DND-41 (cell line): ENCODE results near the gene OR5AN1.

Experiments used
- ATAC-seq: fragments of 200-7000 bp; cut with Tn5 transposase; 3 replicates; pipeline ENCODE4 v1.9.1; 2021; ENCODE audit warnings: low read depth; ENCODE audit not compliant: insufficient read depth
- DNase-seq: peaks from one replicate; pipeline ENCODE4 v3.0.0-alpha.2; 2020
- H2AFZ ChIP-seq: 2 replicates; pipeline ENCODE4 v1.6.0; 2012; ENCODE audit warnings: low read depth, low read length
- H3K27ac ChIP-seq: 2 replicates; pipeline ENCODE4 v1.5.1; 2012; ENCODE audit warnings: low read length, inconsistent platforms
- H3K27me3 ChIP-seq: fragments of 200-600 bp; sonication (generic); 2 replicates; pipeline ENCODE4 v1.6.0; 2012; ENCODE audit warnings: low read length, mild to moderate bottlenecking, inconsistent platforms; ENCODE audit not compliant: insufficient read depth, poor library complexity
- H3K36me3 ChIP-seq: 2 replicates; pipeline ENCODE4 v1.5.1; 2012; ENCODE audit warnings: low read length, inconsistent platforms; ENCODE audit not compliant: insufficient read depth
- H3K4me1 ChIP-seq: 2 replicates; pipeline ENCODE4 v1.5.1; 2012; ENCODE audit warnings: mild to moderate bottlenecking, low read length; ENCODE audit not compliant: insufficient read depth
- H3K4me2 ChIP-seq: 2 replicates; pipeline ENCODE4 v1.6.0; 2012; ENCODE audit warnings: mild to moderate bottlenecking, moderate library complexity, low read length, inconsistent platforms; ENCODE audit not compliant: insufficient read depth
- H3K4me3 ChIP-seq, 2 experiments: fragments of 200-600 bp in 1 of 2; shearing (Covaris generic) in 1 of 2; 2 replicates each; pipeline ENCODE4 v1.5.1; 2012 to 2016; ENCODE audit warnings: inconsistent platforms in 2 of 2, low read length in 2 of 2, mild to moderate bottlenecking in 2 of 2, low read depth in 1 of 2, moderate library complexity in 1 of 2
- H3K79me2 ChIP-seq: 2 replicates; pipeline ENCODE4 v1.6.0; 2012; ENCODE audit warnings: low read length, inconsistent platforms; ENCODE audit not compliant: insufficient read depth
- H3K9ac ChIP-seq: 2 replicates; pipeline ENCODE4 v1.6.0; 2012; ENCODE audit warnings: low read depth, mild to moderate bottlenecking, inconsistent platforms, low read length, moderate library complexity
- H3K9me3 ChIP-seq: 2 replicates; pipeline ENCODE4 v1.5.1; 2012; ENCODE audit warnings: low read length, moderate library complexity, mild to moderate bottlenecking, inconsistent platforms; ENCODE audit not compliant: insufficient read depth, severe bottlenecking
- H4K20me1 ChIP-seq: 2 replicates; pipeline ENCODE4 v1.6.0; 2012; ENCODE audit warnings: low read length; ENCODE audit not compliant: insufficient read depth
- CTCF ChIP-seq: IDR thresholded peaks from 2 replicates; pipeline ENCODE4 v1.5.1; 2012; ENCODE audit warnings: borderline replicate concordance, low read length, moderate library complexity, mild to moderate bottlenecking; ENCODE audit not compliant: poor library complexity, severe bottlenecking; ENCODE audit errors: extremely low read depth
- EZH2 ChIP-seq: IDR thresholded peaks from 3 replicates; pipeline ENCODE4 v1.6.1; 2012; ENCODE audit warnings: borderline replicate concordance, low read depth, mild to moderate bottlenecking, moderate library complexity, low read length, inconsistent platforms; ENCODE audit not compliant: severe bottlenecking

The OR5AN1 gene

GRCh38 chr11:59380263-59381059, 21.8 kb downstream of the OR5AN1 start:
- H3K9me3 ChIP-seq: no peaks in the 10 kb centered on the region
- no peaks in the 10 kb centered on the region for H4K20me1 ChIP-seq
- DNase-seq: no peak
- TF ChIP-seq EZH2 (no peak), CTCF (no peak)
- H3K4me1 ChIP-seq: no peaks in the 10 kb centered on the region
- H3K36me3 ChIP-seq: no peaks in the 10 kb centered on the region
- no peak overlapping the region for H3K4me2 ChIP-seq
- H3K9ac ChIP-seq: no peak overlapping the region
- no peak overlapping the region for H3K27ac ChIP-seq
- ATAC-seq: no peak
- no peaks in the 10 kb centered on the region for H3K27me3 ChIP-seq
- no peak overlapping the region for H2AFZ ChIP-seq
- no peak overlapping the region for H3K4me3 ChIP-seq
- no peaks in the 10 kb centered on the region for H3K79me2 ChIP-seq

GRCh38 chr11:59394186-59394585, 35.5 kb downstream of the OR5AN1 start:
- Histone ChIP-seq H4K20me1 (no peaks in the 10 kb centered on the region), H3K79me2 (no peaks in the 10 kb centered on the region), H3K9me3 (no peaks in the 10 kb centered on the region), H3K27me3 (no peaks in the 10 kb centered on the region), H3K4me1 (no peaks in the 10 kb centered on the region), H3K4me2 (no peak overlapping the region), H2AFZ (no peak overlapping the region), H3K27ac (no peak overlapping the region), H3K36me3 (no peaks in the 10 kb centered on the region), H3K9ac (no peak overlapping the region), H3K4me3 (no peak overlapping the region)
- ATAC-seq: no peak
- TF ChIP-seq EZH2 (no peak), CTCF (no peak)
- DNase-seq: no peak

- ATAC-seq: no peak
- H3K9me3 ChIP-seq: peaks cover 20% of the 10 kb centered on the region
- DNase-seq: no peak
These were observed 42.0 kb downstream of the OR5AN1 start for GRCh38 chr11:59400461-59401261.

More at GRCh38 chr11:59400461-59401261, 42.0 kb downstream of the OR5AN1 start:
- H2AFZ ChIP-seq: no peak overlapping the region
- no peak overlapping the region for H3K9ac ChIP-seq
- H3K36me3 ChIP-seq: no peaks in the 10 kb centered on the region
- no peak overlapping the region for H3K27ac ChIP-seq
- H3K27me3 ChIP-seq: no peaks in the 10 kb centered on the region
- no peak overlapping the region for H3K4me3 ChIP-seq
- no peaks in the 10 kb centered on the region for H3K79me2 ChIP-seq
- H3K4me1 ChIP-seq: no peaks in the 10 kb centered on the region
- no peak overlapping the region for H3K4me2 ChIP-seq
- no peaks in the 10 kb centered on the region for H4K20me1 ChIP-seq
- TF ChIP-seq EZH2: no peak
- TF ChIP-seq CTCF: no peak
